Hepatocyte (in vitro differentiated cells): ENCODE results near the gene DCC.

Experiments
- EZH2 ChIP-seq: fragments of 200-600 bp; sonication (generic); IDR thresholded peaks from 2 replicates; pipeline ENCODE4 v1.6.1; 2016; ENCODE audit warnings: antibody characterized with exemption, mild to moderate bottlenecking, borderline replicate concordance
- TF ChIP-seq, protein P1 (sequence below): fragments of 200-600 bp; sonication (generic); IDR thresholded peaks from 2 replicates; pipeline ENCODE4 v1.5.1; 2016; ENCODE audit warnings: antibody characterized with exemption, mild to moderate bottlenecking; ENCODE audit not compliant: poor library complexity

DNA sequence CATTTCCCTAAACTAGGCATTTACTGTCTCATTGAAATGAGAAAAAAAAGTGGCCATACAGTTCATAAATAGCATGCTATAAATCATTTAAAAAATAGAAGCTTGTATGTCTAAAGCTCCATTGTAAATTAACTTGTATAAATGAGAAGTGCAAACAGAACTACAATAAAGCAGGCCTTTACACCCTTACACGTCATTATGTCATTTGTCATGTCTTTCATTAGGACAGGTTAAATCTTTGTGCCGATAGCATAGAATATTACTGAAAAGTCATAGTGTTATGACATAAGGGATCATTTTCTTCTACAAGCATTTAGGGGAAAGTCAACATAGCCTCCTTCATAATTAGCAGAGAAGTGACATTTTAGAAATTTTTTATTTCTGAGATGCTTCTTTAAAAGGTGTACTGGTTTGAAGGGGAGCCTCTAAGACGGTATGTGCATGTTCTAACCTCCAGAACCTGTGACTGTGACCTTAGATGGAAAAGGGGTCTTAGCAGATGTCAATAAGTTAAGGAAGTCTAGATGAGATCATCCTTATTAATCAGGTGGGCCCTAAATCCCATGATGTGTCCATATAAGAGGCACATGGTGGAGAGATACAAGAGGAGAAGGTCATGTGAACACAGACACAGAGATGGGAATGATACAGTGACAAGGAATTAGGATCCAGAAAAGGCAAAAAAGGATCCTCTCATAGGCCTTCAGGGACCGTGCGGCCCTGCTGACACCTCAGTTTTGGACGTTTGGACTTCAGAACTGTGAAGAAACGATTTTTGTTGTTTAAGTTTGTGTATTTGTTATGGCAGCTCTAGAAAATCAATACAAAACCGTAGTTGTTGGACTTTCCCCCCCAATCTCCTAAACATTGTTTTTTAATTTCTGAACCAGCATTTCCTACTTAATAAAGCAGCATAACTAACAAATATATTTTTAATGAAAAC, 1020.8 kb downstream of the DCC start:
- TF ChIP-seq EZH2: no peak
- TF ChIP-seq, protein P1, sequence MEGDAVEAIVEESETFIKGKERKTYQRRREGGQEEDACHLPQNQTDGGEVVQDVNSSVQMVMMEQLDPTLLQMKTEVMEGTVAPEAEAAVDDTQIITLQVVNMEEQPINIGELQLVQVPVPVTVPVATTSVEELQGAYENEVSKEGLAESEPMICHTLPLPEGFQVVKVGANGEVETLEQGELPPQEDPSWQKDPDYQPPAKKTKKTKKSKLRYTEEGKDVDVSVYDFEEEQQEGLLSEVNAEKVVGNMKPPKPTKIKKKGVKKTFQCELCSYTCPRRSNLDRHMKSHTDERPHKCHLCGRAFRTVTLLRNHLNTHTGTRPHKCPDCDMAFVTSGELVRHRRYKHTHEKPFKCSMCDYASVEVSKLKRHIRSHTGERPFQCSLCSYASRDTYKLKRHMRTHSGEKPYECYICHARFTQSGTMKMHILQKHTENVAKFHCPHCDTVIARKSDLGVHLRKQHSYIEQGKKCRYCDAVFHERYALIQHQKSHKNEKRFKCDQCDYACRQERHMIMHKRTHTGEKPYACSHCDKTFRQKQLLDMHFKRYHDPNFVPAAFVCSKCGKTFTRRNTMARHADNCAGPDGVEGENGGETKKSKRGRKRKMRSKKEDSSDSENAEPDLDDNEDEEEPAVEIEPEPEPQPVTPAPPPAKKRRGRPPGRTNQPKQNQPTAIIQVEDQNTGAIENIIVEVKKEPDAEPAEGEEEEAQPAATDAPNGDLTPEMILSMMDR: no peak
